Heart right ventricle (tissue), 16 donors: ENCODE results near the gene SALL1. TPM values are rescaled to one million over a fixed set of nuclear protein-coding genes. Genes with fewer than 3 reads are reported as not detected.

Source experiments
- ATAC-seq, 8 donors: fragments of 200-7000 bp; cut with Tn5 transposase; one replicate each; pipeline ENCODE4 v1.9.1; 2020; ENCODE audit warnings: mild to moderate bottlenecking in 8 of 8, moderate library complexity in 8 of 8, moderate number of reproducible peaks in 1 of 8
- DNase-seq, 2 donors: peaks; one replicate each; pipeline ENCODE4 v3.0.0-alpha.2; 2020
- H3K27ac ChIP-seq, 10 donors: fragments of 200-600 bp; sonication (generic) in 2 of 10; one replicate each; pipeline versions ENCODE4 v1.5.0 to v1.8.0; 2020 to 2022; ENCODE audit warnings: mild to moderate bottlenecking in 3 of 10
- H3K27me3 ChIP-seq, 7 donors: fragments of 200-600 bp; one replicate each; pipeline ENCODE4 v1.8.0; 2021 to 2022; ENCODE audit warnings: mild to moderate bottlenecking in 2 of 7
- H3K36me3 ChIP-seq, 9 donors: fragments of 200-600 bp; sonication (generic) in 1 of 9; one replicate each; pipeline versions ENCODE4 v1.5.0 to v1.8.0; 2020 to 2022; ENCODE audit warnings: mild to moderate bottlenecking in 2 of 9
- H3K4me1 ChIP-seq, 9 donors: fragments of 200-600 bp; sonication (generic) in 1 of 9; one replicate each; pipeline versions ENCODE4 v1.5.0 to v1.8.0; 2020 to 2022; ENCODE audit warnings: mild to moderate bottlenecking in 4 of 9
- H3K4me3 ChIP-seq, 10 donors: fragments of 200-600 bp; sonication (generic) in 2 of 10; one replicate each; pipeline versions ENCODE4 v1.5.0 to v1.8.0; 2020 to 2022; ENCODE audit warnings: mild to moderate bottlenecking in 7 of 10, moderate library complexity in 2 of 10
- H3K9me3 ChIP-seq, 11 donors: fragments of 200-600 bp in 10 of 11; sonication (generic) in 2 of 11; one replicate each; pipeline versions ENCODE4 v1.5.0 to v1.8.0; 2013 to 2022; ENCODE audit warnings: mild to moderate bottlenecking in 2 of 11, control low read depth in 1 of 11, moderate library complexity in 1 of 11
- CTCF ChIP-seq, 9 donors: fragments of 200-600 bp; sonication (generic) in 2 of 9; IDR thresholded peaks; one replicate each; pipeline versions ENCODE4 v1.5.0 to v1.8.0; 2021 to 2022; ENCODE audit warnings: antibody characterized with exemption in 9 of 9, mild to moderate bottlenecking in 5 of 9, moderate library complexity in 1 of 9
- WGBS, 2 donors: extraction: QIAGEN DNeasy Blood & Tissue Kit; methylation state at CpG; one replicate each; pipeline ENCODE4 v1.1.7; 2013; ENCODE audit warnings: inconsistent platforms in 1 of 2; 5-methylcytosine and 5-hydroxymethylcytosine counted together
- intact Hi-C, 10 donors: fragments of 100-400 bp; cut with DNase I; formaldehyde crosslinking; loops; one replicate each; pipeline versions ENCODE4 v1.11.1 to v1.14.2; 2022
- polyA plus RNA-seq, 2 donors: library from polyadenylated mRNA; stranded (reverse); fragments of 200-250 nt; gene quantifications; one replicate each; pipeline ENCODE4 v1.2.3, GENCODE V29; 2013
- total RNA-seq, 10 donors: library from RNA; stranded (reverse); fragmentation: NEBNext Ultra II Directional in 3 of 10; extraction: Animal tissue kit (Norgen Biotek cat#: 25700) in 3 of 10; gene quantifications; one replicate each; pipeline versions ENCODE4 v1.2.1 to v1.2.4, GENCODE V29; 2021 to 2023
- donor health status: Arrhythmogenic right ventricular cardiomyopathy.
- donor health status: ischemic (EF 13 %, LVEDD 7.1; RV severe dilation, severe dysfunction).
- donor health status: healthy with polysubstance abuse.
- donor health status: DM: no; HTN: yes; CAD: no.
- donor health status: DM: no; HTN: no; CAD: no.
- donor health status: ischemic (EF 25% LVEDD 6.9; RV normal size, moderate dysfunction).
- donor health status: ischemic (EF 25% LVEDD 5.7; RV mildly dilated, moderate dysfunction).
- donor health status: healthy.
- donor health status: DM: yes; HTN: yes; CAD: no.
- donor health status: Ischemic cardiomyopathy.
- donor health status: ischemic (EF 35%, LVEDD 5.7; RV mildly dilated, moderate dysfunction).
- donor health status: nonischemic (EF 11% LVEDD 7.7; RV severe dilation, severe dysfunction).
- donor health status: DM: yes; HTN: yes; CAD: no.
- donor health status: PGD.
- donor health status: ischemic (EF 29% LVEDD 5.4; RV normal size, mild dysfunction).
- donor health status: nonischemic (EF 23%, LVEDD 6.1; RV moderate dilation, normal function).

Gene SALL1
- total and polyA plus RNA-seq, 12 donors = 0.05 to 2.0 (median 0.32) TPM; not detected in 1

- DNase-seq (no peak), ATAC-seq (no peak)
- Histone ChIP-seq H3K9me3 (no peaks in the 10 kb centered on the region), H3K36me3 (no peaks in the 10 kb centered on the region), H3K4me3 (no peak overlapping the region), H3K4me1 (no peaks in the 10 kb centered on the region), H3K27ac (no peak overlapping the region), H3K27me3 (peaks cover 0 to 62% (median 23%) of the 10 kb centered on the region in 7 donors)
- intact Hi-C loops = no loop called here
- no peak for TF ChIP-seq CTCF (IDR thresholded peaks at IDR 0.05)
- 65 to 81% methylated on average over 3 of the region's 3 CpGs for WGBS, 2 donors
These were observed 26.2 kb downstream of the SALL1 start for GRCh38 chr16:51124896-51125295.

GRCh38 chr16:51121850-51122249 is 29.2 kb downstream of the SALL1 start:
- Histone ChIP-seq H3K4me1 (no peaks in the 10 kb centered on the region), H3K27ac (no peak overlapping the region), H3K9me3 (no peaks in the 10 kb centered on the region), H3K36me3 (no peaks in the 10 kb centered on the region), H3K27me3 (peaks cover 0 to 66% (median 30%) of the 10 kb centered on the region in 7 donors), H3K4me3 (no peak overlapping the region)
- DNase-seq (no peak), ATAC-seq (no peak)
- 44 to 51% methylated on average over 7 of the region's 7 CpGs for WGBS, 2 donors
- intact Hi-C loops = no loop called here
- no peak for TF ChIP-seq CTCF (IDR thresholded peaks at IDR 0.05)

- H3K4me1 ChIP-seq = no peaks in the 10 kb centered on the region
- H3K9me3 ChIP-seq = no peaks in the 10 kb centered on the region
- 24 to 26% methylated on average over 3 of the region's 3 CpGs for WGBS, 2 donors
- no peak for ATAC-seq
- H3K36me3 ChIP-seq = no peaks in the 10 kb centered on the region
- peaks cover 0 to 64% (median 28%) of the 10 kb centered on the region in 7 donors for H3K27me3 ChIP-seq
- no peak for TF ChIP-seq CTCF (IDR thresholded peaks at IDR 0.05)
- no peak overlapping the region for H3K4me3 ChIP-seq
- no peak for DNase-seq
- intact Hi-C loops = no loop called here
- H3K27ac ChIP-seq = no peak overlapping the region
These were observed 30.2 kb downstream of the SALL1 start for GRCh38 chr16:51120730-51121347.

- Histone ChIP-seq H3K4me3 (no peak overlapping the region), H3K4me1 (no peaks in the 10 kb centered on the region), H3K27me3 (peaks cover 0 to 71% (median 29%) of the 10 kb centered on the region in 7 donors), H3K36me3 (no peaks in the 10 kb centered on the region), H3K9me3 (no peaks in the 10 kb centered on the region), H3K27ac (no peak overlapping the region)
- intact Hi-C loops = no loop called here
- DNase-seq (no peak), ATAC-seq (no peak)
- TF ChIP-seq CTCF (IDR thresholded peaks at IDR 0.05) = no peak
- 81 to 84% methylated on average over 6 of the region's 6 CpGs for WGBS, 2 donors
These were observed 30.9 kb downstream of the SALL1 start for GRCh38 chr16:51119973-51120729.
